HG02938 (cell line): Measurements from ENCODE around the gene MDM4.
"Not testable (repeated sequence)": the region's sequence is repeated elsewhere in the genome, so short reads cannot be mapped to it uniquely, and the experiment has no call there.

Experiments
- ATAC-seq: cut with Tn5 transposase; IDR thresholded peaks from one replicate; pipeline ENCODE4 v1.9.1; 2021; ENCODE audit warnings: mild to moderate bottlenecking, moderate library complexity; ENCODE audit not compliant: unreplicated experiment

The MDM4 gene

DNA sequence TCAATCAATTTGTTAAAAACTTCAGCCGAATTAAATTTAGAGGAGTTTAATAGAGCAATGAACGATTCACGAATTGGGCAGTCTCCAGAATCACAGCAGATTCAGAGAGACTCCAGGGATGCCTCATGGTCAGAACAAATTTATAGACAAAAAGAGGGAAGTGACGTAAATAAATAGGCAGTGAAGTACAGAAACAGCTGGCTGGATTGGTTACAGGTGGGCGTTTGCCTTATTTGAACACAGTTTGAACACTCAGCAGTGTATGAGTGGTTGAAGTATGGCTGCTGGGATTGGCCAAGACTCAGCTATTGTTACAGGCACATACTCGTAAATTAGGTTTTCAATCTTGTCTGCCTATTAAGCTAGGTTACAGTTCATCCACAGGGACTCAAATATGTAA is 43.8 kb downstream of the MDM4 start:
- not testable (repeated sequence) for ATAC-seq

DNA sequence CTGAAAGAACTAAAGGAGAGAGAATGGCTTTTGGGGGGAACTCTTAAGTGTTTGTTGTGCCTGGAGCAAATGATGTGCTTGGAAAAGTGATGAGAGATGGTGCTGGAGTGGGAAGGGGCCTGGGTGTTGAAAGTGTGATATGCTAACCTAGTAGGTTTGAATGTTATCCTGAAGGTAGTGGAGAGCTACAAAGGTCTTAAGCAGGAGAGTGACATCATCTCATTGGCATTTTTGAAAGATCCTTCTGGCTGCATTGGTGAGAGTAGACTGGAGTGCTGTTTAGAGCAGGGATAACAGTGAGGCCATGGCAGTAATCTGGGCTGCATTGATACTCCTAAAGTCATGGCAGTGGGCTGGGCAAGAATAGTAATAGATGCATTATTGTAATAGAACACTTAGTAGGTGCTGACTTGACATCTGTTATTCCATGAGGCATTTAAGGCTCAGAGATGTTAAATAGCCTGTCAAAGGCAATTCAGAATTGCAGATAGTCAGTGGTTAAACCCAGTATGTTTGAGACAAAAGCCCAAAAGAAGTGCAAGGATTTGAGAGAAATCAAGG is 44.5 kb downstream of the MDM4 start:
- ATAC-seq = no peak

DNA sequence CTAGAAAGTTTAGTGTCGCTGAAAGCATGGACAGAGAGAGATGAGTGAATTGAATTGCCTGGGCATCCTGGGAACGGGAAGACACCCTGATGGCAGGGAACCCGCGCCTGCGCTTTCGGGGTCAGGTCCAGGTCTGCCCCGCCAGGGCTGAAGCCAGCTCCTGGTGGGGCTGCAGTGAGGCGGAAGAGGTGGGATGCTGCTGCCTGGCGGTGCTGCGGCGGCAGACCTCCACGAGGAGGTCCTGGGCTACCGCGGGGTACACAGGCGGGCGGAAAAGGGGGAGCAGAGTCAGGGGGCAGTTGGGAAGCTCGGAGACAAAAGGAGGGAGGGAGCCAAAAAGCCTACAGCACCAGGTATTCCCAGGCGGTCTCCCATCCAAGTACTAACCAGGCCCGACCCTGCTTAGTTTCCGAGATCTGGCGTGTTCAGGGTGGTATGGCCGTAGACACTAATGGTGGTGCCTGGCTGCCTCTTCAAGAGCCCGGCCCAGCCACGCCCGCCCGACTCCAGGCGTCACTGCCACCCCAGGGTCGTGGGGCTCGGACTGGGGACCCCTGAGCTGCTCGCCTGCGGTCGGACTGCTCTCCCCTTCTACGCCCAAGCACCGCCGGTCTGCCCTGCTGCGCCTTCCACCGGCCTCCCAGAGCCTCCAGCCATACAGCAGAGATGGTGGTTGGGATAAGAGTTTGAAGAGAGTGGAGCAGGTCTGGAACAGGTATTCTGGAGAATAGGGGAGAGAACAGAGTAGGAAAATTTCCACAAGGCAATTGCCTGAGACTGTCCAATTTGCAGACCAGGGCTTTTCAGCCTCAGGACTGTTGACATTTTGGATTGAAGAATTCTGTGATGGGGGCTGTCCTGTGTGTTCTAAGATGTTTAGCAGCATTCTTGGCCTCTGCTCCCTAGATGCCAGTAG is 46.1 kb downstream of the MDM4 start:
- no peak for ATAC-seq

DNA sequence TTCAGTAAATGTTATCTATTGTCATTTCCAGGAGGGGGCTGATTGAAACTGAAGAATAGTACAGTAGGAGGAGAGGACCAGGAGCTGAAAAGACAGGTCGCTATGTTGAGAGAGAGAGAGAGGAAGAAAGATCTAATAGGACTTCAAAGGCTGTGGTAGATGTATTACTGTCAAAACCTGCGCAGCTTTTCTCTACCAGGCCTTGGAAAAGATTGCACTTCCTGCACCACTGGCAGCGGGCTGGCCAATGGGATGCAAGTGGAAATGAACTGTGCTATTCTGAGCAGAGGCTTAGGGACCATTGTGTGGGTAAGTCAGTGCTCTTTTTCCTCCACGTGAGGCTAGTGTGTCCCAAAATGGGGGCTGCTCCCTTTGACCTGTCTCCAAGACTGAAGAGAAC is 47.1 kb downstream of the MDM4 start:
- ATAC-seq = no peak

DNA sequence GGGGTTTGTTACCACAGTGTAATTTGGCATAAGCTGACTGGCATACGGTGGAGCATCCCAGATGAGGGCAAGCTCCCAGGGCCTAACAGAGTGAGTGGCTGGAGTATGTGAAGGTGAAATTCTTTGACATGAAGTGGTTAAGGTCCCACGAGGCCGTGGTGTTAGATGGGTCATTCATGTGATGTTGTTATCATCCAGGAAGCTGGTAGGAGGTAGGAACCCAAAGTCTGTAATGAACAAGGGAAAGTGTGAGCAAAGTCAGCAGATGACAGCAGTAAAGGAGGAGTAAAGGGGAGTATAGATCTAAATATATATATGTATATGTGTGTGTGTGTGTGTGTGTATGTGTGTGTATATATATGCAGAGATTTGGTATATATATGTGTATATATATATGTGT is 47.6 kb downstream of the MDM4 start:
- no peak for ATAC-seq

DNA sequence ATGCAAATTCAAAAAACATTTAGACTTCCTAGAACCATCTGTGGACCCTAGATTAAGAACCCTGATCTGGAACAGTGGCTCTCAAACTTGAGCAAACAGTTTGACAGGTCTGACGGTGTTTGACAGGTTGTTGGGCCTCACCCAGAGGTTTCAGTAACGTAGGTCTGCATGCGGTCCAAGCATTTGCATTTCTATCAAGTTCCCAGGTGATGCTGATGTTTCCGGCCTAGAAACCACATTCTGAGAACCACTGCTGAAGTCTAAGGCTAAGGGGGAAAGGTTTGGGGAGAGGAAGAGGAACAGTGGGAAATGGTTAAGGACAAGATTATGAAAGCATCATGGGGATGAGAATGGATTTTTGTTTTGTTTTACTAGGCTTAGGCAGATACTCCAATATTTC is 48.6 kb downstream of the MDM4 start:
- peak; percentile 74 for ATAC-seq

DNA sequence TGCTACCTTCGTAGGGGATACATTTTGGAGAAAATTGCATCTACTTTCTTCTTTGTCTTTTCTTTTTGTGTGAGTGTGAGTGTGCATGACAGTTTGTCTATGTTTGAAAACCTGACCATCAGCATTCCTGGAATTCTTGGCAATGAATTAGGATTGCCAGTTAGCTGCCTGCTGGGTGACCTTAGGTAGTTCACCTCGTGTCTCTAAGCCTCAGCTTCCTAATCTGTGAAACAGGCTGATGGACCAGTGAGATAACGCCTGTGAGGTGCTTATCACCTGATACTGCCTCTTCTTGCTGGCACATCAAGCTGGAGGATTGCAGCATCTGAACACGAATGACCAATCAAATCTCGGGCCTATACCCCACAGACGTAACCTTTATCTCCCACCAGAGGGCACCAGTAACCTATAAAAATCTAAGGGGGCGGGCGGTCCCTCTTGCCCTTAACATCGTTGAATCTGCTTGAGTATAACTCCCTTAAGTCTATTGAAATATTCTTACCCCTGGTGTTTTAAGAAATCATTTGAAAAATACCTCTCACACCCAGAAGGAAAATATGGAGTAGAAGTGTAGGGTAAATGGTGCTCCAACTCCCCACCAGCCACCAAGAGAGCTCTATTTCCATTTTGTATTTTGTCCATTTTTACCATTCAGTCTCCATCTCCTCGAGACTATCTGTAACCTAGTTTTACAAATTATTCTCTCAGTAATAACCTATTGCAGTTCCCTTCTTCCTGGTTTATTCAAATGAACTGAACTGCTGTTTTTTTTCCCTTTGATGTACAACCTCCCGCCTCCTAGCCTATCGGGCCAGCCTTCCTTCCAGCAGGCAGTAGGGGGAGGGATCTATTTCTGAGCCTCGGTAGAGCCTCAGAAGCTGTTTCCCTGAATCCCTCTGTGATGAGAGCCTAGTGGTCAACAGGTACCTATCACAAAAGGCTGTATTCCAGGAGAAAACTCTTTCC is 49.7 kb downstream of the MDM4 start:
- no peak for ATAC-seq

DNA sequence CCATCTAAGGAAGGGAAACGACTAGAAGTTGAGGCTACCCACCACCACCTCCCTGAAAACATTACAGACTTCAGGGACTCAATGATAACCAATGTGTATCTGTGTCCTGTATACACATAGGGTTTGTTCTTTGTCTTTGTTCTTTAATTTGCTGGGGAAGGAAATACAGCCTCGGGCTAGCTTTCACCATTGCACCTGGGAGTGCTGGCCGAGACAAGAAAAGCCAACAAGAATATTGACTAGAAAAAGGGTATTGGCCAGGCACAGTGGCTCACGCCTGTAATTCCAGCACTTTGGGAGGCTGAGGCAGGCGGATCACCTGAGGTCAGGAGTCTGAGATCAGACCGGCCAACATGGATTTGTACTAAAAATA is 50.4 kb downstream of the MDM4 start:
- no peak for ATAC-seq

DNA sequence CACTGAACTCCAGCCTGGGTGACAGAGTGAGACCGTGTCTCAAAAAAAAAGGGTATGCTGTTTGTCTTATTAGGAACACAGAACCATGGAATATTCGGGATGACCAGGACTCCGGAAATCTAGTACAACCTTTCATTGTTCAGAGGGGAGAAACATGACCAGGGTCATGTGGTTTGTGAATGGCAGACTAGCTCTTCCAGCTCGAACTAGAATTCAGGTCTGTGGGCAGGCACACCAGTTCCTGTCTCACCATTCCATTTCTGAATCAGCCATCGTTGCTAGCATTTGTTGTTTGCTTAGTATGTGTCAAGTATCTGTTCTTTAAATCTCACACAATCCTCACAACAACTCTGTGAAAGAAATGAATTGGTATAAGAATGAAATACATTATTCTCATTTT is 50.9 kb downstream of the MDM4 start:
- ATAC-seq = no peak

DNA sequence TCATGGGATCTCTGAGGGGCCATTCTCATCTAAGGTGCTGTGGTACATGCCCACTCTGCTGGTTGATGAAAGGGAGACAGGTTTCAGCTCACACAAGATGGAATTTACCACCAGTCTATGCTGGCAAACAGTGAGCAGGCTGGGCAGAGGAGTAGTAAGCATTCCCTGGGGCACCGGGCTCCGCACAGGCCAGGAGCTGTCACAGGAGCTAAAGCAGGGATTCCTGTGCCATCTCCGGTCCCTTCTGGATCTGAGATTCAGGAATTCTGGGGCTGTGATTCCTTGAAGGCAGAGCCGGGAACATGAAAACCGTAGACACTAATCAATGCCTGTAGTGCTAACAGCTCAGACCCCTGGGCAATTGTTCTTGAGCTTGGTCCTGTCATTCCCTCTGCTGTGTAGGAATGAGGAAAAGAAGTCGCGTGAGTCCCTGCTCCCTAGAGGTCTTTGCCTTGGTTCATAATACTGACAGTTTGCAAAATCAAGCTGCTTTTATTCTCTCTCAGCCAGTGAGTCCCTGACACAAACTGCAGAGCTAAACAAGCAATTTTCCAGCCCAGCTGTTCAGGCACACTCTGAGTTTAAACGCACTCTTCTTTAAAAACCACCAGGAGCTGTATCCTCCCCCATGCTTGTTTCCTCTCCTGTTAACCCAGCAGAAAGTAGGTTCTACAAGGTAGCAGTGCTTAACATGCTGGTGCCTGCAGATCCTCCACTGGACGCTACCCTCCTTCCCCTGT is 52.5 kb downstream of the MDM4 start:
- ATAC-seq = no peak

DNA sequence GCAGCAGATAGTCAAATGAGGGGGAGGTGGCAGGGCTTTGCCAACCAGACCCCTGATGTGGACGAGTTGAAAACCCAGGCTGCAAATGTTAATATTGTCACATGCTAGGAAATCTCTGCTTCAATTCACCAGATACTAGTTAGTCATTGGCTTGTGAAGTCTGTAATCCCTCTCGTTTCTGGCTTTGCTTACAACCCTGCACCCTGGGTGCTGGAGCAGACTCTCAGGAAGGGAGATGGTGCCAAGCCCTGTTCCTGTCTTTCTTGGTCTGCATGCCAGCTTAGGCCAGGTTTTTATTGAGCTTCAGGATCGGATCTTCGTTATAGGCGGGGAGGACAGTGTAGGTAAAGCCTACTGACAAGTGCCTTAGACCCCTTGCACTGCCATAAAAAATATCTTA is 53.3 kb downstream of the MDM4 start:
- ATAC-seq = no peak

DNA sequence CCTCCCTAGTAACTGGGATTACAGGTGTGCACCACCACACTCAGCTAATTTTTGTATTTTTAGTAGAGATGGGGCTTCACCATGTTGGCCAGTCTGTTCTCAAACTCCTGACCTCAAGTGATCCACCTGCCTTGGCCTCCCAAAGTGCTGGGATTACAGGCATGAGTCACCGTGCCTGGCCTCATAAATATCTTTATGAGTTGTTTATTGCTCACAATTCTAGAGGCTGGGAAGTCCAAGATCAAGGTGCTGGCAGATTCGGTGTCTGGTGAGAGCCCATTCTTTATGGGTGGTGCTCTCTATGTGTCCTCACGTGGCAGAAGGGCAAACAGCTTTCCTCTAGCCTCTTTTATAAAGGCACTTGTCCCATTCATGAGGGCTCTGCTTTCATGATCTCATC is 53.8 kb downstream of the MDM4 start:
- ATAC-seq = not testable (repeated sequence)

DNA sequence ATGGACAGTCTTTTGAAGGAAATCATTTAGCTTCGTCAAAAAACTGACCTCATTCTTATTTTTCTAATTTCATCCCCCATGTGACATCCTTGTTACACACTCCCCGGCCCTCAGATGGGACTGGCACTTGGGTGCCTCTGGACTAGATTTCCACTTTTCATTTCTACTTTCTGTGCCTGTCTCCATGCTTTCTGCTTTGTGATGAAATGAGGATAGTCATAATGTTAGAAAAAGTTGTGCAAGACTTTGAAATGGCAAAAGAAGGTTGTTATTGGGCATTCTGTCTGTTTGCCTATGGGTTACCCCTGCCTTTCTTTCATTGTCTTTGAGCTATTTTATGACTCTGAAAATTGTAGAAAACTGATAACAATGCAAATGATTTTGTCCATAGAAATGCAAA is 54.9 kb downstream of the MDM4 start:
- ATAC-seq = no peak

DNA sequence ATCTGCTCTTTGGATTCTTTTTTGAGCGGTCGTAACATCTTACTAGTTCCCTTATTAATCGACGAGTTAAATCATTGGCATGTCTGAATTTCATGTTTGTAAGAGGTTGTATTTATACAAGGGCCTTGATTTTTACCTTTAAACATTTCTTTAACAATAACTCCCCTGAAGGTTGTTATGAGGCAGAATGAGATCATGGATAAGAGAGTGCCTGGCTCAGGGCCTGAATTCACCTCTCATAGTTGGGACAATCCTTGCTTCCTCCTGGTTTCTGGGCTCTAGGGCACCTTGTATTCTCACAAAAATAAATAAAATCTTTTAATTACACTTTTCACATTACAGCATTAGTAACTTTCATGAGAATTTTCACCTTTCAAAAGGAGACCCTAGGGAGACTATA is 55.4 kb downstream of the MDM4 start:
- no peak for ATAC-seq

DNA sequence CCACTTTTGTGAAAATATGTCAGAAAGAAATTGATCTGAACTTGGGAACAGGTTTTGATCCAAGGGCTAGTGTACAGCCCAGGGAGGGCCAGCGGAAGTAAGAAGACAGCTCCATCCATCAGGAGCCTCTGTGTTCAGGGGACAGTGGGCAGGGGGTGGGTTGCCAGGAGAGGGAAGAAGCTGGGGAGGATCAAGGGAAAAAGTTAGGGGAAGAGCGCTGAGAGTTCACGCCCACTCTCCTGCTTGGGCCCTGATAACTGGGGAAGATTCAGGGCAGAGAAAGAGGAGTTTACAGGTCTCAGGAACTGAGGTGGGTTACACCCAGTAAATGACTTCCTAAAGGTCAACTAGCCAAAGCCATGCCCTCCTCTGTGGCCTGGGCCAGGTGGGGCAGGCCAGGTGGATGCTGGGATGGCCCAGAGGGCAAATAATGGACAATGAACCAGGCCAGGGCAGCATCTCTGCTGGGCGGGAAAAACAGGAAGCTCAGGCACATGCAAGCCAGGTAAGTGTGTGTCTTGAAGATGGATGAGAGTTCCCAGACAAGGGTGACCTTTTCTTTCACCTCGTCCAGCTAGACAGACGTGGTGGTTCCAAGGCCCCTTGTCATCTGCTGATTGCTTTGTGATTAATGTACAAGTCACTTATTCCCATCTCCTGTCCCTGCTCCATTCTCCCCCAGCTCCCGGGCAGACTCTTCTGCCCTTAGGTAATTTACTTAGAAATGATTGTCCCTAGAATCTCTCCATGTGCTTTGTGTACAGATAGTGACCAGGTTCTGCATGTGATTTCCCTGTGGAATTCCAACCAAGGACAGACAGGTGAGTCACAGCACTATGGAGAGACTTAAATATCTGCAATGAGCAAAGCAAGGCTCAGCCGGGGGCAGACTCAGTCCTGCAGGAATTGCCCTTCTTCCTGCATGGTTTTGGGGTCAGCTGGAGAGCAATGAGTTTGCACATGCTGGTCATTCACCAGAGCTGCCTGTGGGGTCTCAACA is 57.0 kb downstream of the MDM4 start:
- ATAC-seq = no peak

DNA sequence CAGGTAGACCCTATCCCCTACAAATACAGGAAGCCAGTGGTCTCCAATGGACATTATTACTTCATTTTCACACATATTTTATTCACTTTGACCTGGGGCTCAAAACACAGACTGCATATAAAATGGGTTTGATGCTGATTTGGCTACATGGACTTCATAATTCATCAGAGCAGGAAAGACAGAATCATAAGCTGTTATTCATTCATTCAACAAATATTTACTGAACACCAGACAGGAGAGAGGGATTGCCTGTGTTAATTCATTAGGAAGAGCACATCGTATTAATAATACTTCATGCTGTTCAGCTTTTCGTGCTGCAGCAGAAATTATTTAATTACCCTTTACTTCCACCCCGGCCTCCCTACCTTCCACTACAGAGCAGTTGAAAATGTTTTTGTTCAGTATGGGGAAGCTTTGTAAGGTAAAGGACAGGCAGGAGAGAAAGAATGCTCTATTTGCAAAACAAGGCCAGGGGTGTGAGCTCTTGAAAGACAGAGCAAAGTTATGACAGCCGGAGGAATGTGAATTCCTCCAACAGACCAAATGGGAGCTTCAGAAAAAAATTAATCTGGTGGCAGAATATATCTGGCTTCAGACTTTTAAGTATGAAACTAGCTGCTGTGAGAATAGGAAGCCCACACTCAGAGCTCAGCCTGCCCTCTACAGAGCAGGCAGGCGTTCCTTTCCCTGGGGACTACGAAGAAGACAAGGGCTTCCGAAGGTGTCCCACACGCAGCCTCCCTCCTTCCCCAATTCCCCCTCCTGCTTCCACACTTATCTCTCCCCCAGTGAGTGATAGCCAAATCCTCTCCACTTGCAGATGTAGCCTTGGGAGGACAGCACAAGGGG is 58.0 kb downstream of the MDM4 start:
- no peak for ATAC-seq

DNA sequence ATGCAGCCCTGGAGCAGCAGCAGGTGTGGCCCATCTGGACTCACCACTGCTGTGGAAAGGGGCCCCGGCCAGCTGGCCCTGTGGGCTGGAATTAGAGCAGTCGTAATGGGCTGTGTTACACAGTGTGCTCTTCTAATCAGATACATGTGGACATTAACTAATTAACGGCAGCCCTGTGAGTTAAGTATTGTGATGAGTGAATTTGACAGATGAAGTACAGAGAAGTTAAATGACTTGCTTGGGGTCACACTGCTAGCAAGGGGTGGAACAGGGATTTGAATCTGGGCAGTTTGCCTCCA is 58.6 kb downstream of the MDM4 start:
- ATAC-seq = no peak

DNA sequence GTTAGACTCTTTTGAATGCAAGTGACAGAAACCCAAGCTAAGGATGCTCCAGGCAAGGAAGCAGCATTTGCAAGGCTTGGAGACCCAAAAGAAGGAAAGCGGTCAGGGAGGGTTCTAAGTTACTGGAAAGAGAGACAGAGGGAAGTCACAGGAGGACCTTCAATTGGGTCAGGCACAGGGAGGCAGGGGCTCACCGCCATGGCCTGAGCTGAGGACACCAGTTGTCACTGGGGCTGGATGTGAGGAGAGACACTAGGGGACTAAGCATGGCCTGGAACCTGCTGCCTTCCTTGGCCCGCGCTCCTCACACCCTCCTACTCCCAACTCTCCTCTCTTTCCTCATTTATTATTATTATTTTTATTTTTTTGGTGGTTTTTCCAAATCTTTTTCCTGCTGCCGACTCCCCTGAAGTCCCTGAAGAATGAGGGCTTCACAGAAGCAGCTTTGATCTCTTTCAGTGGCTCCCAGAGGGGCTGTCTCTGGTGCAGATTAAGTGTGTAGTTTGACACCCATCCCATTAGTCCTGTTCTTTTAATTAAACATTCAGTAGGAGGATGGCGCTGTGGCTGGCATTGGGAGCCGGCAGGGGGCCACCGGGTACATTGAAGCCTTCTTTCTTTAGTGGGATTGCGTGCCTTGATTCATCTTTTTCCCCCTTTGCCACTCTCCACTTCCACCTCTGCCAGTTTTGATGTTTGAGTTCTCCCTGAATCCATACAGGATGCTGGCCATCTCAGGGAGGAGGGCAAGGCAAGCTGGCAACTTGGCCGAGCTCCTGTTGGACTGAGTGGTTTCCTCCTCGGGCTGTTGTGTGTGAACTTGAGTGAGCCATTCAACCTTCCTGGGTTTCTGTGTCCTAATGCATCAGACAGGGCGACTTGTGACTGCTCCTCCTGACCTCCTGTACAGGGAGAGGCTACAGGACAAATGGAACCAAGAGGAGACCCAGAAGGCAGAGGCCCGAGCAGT is 59.3 kb downstream of the MDM4 start:
- no peak for ATAC-seq
